Kidney epithelial cell (primary cell): Measurements from ENCODE around the gene SAMD3. TPM values are rescaled to one million over a fixed set of nuclear protein-coding genes. Genes with fewer than 3 reads are reported as not detected.

ENCODE experiments used
- DNase-seq: peaks from one replicate; pipeline ENCODE4 v3.0.0-alpha.2; 2010; ENCODE audit warnings: low read depth
- H3K27me3 ChIP-seq: 2 replicates; pipeline ENCODE4 v1.6.0; 2011; ENCODE audit warnings: low read length; ENCODE audit not compliant: control insufficient read depth, insufficient read depth
- H3K36me3 ChIP-seq: 2 replicates; pipeline ENCODE4 v1.5.1; 2011; ENCODE audit warnings: low read length; ENCODE audit not compliant: control insufficient read depth, insufficient read depth
- H3K4me3 ChIP-seq: 2 replicates; pipeline ENCODE4 v1.5.1; 2011; ENCODE audit warnings: low read depth, mild to moderate bottlenecking, control low read depth, low read length
- total RNA-seq: library from RNA; depleted of rRNA; stranded (reverse); fragments of >200 nt; gene quantifications from 2 replicates; pipeline ENCODE4 v1.2.3, GENCODE V29; 2015
- TF ChIP-seq, protein P1 (sequence below): IDR thresholded peaks from 2 replicates; pipeline ENCODE4 v1.5.1; 2011; ENCODE audit warnings: mild to moderate bottlenecking, moderate library complexity, low read length, control low read depth, inconsistent platforms; ENCODE audit not compliant: insufficient read depth, poor library complexity, severe bottlenecking

The SAMD3 gene
- total RNA-seq, 1 donor from 2014 or later: not detected

DNA sequence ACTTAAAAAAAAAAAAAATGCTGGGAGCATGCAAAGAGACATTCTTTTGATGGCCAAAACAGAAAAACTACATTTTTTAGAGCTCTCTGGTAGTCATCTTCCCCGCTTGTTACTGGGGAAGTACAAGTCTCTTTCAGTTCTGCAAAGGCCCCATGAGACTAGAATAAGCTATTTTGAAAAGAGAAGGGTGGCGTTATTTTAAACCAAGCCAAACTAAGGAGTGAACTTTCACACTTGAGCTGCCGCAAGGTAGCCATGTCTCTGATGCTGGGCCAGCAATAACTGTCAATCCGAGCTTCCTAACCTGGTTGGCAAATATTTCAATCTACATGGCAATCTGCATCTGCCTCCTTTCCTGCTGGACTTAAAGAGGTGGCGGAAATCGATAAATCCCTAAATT lies 107.7 kb downstream of the SAMD3 start:
- Histone ChIP-seq H3K36me3 (no peaks in the 10 kb centered on the region), H3K4me3 (no peak overlapping the region), H3K27me3 (no peaks in the 10 kb centered on the region)
- TF ChIP-seq, protein P1, sequence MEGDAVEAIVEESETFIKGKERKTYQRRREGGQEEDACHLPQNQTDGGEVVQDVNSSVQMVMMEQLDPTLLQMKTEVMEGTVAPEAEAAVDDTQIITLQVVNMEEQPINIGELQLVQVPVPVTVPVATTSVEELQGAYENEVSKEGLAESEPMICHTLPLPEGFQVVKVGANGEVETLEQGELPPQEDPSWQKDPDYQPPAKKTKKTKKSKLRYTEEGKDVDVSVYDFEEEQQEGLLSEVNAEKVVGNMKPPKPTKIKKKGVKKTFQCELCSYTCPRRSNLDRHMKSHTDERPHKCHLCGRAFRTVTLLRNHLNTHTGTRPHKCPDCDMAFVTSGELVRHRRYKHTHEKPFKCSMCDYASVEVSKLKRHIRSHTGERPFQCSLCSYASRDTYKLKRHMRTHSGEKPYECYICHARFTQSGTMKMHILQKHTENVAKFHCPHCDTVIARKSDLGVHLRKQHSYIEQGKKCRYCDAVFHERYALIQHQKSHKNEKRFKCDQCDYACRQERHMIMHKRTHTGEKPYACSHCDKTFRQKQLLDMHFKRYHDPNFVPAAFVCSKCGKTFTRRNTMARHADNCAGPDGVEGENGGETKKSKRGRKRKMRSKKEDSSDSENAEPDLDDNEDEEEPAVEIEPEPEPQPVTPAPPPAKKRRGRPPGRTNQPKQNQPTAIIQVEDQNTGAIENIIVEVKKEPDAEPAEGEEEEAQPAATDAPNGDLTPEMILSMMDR: no peak
- no peak for DNase-seq

DNA sequence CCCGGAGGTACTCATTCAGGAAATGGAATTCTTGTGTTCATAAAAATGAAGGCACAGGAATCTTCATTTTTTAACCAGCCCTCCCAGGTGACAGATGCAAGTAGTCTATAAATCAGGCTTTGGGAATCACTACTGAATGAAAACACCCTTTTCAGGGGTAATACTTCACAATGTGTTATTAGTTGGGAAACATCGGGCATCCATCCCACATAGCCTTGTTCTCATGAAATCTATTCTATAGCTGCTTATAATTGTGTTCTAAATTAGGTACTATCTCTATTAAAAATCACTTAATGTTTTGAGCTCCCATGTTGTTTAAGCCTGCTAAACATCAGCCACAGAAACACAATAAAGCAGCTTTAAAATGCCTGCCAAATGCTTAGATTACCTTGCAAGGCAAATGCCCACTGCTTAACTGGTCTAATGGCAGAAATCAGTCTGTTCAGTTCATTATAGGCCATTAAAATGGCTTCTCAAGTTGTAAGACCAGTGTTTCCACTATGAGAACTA lies 109.5 kb downstream of the SAMD3 start:
- Histone ChIP-seq H3K27me3 (no peaks in the 10 kb centered on the region), H3K36me3 (no peaks in the 10 kb centered on the region), H3K4me3 (no peak overlapping the region)
- no peak for DNase-seq
- TF ChIP-seq, protein P1: no peak

DNA sequence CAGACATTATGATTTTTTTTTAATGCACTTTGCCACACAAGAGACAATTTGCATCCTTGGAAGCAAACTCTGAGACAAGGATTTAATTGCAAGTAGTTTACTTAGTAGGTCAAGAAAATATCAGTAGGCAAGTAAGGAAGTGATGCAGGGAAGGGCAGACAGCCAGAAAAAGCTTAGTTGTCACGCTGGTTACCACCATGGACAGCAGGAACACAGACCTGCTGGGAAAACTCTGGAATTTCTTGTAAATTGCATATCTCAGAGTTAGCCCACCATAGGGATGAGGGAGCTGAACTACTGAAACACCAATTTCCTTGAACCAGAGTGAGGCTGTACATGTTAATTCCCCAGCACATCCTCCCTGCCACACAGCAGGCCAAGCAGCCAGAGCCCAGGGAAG lies 111.7 kb downstream of the SAMD3 start:
- H3K27me3 ChIP-seq: no peaks in the 10 kb centered on the region
- TF ChIP-seq, protein P1: no peak
- no peak overlapping the region for H3K4me3 ChIP-seq
- no peak for DNase-seq
- H3K36me3 ChIP-seq: no peaks in the 10 kb centered on the region

DNA sequence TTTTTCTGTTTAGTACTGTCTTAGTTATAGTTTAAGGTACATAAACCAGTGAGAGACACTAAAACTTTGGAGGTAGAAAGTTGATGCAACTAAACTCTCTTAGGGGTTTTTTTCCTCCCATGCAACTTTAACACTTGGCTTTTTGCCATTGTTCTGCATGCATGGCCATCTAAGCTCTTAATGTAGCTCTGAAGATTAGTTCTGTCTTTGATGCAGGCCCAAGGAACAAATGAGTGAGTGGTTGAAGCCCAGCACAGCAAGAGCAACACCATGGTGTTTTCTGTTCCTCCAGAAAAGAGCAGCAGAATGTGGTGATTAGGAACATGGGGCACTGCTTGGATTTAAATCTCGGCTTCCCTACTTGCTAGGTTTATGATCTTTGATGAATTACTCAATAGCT lies 115.0 kb downstream of the SAMD3 start:
- DNase-seq: no peak
- TF ChIP-seq, protein P1: no peak

DNA sequence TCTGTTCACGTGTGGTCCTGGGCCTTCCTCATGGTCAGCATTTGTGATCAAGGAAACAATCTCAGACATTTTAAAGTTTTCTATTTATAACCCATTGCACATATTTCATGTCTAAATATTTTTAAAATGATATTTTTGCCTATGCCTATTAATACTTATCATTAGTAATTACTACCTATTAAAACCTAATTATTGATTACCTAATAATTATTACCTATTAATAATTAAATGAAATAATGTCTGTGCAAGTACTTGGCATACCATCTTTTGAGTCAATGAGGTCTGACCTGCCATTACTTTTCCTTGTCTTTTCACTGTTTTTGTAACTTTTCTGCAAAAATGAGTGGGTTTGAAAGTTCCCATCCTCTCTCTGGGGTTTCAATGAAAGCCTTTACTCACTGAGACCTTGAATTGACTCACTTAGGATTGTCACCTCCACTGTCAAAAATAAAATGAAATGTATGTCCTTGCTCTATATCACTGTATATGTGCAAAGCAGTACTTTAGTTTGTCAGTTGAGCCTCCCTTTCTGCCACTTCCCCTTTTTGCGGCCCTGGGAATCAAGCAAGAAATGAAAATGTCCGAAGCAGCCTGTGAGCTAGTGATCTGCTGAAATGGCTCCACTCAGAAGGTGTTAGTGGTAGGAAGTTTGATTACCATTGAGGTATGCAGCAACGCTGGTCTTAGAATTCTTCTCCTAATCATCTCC lies 116.6 kb downstream of the SAMD3 start:
- no peak overlapping the region for H3K4me3 ChIP-seq
- H3K27me3 ChIP-seq: no peaks in the 10 kb centered on the region
- no peaks in the 10 kb centered on the region for H3K36me3 ChIP-seq
- DNase-seq: no peak
- TF ChIP-seq, protein P1: no peak

More for the DNA sequence above, 115.0 kb downstream of the SAMD3 start:
- no peaks in the 10 kb centered on the region for H3K27me3 ChIP-seq
- no peak overlapping the region for H3K4me3 ChIP-seq
- no peaks in the 10 kb centered on the region for H3K36me3 ChIP-seq

DNA sequence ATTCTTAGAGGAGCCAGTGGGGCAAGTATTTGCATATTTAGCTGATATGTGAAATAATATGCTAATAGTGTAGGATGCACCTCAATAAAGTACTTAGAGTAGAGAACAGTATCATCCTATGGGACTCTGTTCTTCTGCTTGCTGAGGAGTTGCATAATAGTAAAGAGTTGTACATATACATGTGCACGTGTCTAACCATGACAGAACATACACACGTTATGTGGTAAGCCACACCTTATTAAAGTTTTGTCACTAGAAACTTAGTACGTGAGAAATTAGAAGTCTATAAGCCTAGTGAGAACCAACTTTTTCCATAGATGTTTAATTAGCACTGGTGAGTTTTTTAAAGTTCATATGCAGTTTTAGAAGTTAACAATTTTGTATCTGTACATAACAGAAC lies 123.6 kb downstream of the SAMD3 start:
- Histone ChIP-seq H3K36me3 (no peaks in the 10 kb centered on the region), H3K4me3 (no peak overlapping the region), H3K27me3 (no peaks in the 10 kb centered on the region)
- TF ChIP-seq, protein P1: no peak
- no peak for DNase-seq
